HG03060 (cell line): ENCODE results near the gene PLA1A.
A peak's percentile ranks its signal among the peaks of the same experiment; 100 is the strongest.
"Not testable (repeated sequence)": the region's sequence is repeated elsewhere in the genome, so short reads cannot be mapped to it uniquely, and the experiment has no call there.

Experiments used
- ATAC-seq: cut with Tn5 transposase; IDR thresholded peaks from one replicate; pipeline ENCODE4 v1.9.1; 2021; ENCODE audit warnings: low read depth, moderate number of reproducible peaks; ENCODE audit not compliant: unreplicated experiment

PLA1A gene

DNA sequence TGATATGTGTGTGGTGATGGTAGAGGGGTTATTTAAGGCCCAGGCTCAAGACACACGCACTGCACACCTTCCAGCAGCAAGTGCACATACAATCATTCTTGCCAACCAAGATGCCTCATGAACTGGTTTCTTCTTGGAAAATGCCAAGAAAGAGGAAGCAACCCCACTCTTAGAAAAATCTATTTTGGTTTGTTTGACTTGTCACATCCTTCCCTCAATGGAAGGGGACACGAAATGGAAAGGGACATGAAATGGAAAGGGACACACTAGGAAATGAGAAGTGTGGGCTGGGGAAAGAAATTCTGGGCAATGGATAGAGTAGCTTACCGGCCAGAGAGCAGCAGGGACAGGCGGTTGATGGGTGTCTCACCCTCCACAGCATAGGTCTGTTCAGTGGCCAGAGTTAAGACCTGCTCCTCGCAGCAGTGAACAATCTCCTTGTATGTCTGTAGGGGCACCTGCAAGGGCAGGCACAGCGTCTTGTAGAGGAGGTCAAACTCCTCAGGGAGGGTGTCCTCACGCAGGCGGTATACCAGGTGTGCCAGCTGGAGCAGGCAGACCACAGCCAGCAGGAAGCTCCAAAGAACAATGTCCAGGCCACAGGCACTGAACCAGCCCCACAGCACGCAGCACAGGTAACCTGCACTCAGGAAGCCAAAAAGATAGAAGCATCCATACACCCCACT is 62.1 kb downstream of the PLA1A start:
- no peak for ATAC-seq

DNA sequence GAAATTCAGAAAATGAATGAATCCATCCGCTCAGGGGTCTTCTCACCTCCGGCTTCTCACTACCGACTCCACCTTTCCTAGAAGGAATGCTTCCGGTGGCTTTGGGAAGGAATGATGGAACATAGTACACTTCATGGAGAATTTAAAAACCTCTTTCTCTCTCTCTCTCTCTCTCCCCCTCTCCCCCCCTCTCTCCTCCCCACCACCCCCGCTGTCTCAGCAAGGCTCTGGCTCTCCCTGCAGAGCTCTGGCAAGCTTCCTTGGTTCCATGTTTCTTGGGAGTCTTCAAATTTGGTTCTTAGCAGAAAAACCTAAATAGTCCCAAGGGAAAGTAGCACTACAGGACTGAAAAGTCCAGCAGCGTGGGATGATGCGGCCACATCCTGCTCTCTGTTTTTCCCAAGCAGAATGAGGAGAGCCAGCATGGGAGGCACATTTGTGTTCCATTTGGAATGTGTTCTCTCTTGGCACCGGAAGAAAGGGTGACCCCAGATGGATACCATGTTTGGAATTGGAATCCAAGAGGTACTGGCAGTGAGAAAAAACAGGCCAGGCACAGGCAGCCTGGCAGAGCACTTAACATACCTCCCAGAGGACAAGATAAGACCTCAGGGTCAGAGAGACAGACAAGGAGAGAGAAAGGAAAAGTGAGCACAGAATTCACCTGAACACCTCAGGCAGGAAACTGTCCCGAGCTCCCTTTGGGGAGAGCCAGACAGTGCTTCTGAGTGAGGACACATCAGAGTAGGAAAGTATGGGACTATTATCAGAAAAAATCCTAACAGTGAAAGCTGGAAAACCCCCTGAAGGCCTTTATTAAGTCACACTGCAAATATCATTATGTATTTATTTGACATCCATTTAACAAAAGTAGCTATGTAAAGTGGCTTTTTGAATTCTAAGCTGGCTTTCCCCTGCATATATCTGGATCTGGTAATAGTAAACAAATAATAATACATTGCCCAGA is 63.1 kb downstream of the PLA1A start, which contains the start of gene POPDC2:
POPDC2 (minus strand) TSS at position 116 of the 967 bp plus-strand sequence. CDS start 166 bp downstream, outside the sequence.
- no peak for ATAC-seq

DNA sequence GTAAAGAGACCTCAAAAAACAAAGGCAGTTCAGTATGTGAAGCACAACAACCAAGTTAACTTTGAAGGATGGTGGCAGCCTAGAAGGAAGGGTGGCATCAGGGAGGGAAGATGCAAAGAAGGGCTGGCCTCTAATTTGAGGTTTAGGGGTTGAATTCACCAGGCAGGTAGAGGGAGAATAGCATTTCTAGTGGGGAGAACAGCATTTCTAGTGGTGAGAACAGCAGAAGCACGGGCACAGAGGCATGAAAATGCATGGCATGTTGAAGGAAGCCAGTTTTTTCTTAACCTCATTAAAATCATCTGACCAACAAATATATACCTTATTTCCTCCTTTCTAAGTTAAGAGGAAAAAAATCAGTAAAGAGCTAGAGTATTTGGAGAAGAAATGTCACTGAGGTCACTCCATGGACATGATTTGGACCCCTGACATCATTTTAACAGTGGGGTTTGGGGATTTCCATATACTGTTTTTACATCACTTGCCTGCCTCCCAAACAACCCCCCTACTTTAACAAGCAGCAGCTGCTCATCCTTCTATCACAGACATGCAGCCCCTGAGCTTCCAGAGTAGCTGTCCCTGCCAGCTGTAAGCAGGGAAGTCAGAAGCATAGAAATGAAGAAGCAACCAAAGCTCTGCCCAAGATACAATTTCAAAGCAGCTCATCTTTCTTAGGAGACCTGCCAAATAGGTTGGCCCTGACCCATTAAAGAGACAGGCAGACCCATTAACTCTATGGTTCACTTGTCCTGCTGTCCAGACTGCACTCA is 65.1 kb downstream of the PLA1A start:
- no peak for ATAC-seq

DNA sequence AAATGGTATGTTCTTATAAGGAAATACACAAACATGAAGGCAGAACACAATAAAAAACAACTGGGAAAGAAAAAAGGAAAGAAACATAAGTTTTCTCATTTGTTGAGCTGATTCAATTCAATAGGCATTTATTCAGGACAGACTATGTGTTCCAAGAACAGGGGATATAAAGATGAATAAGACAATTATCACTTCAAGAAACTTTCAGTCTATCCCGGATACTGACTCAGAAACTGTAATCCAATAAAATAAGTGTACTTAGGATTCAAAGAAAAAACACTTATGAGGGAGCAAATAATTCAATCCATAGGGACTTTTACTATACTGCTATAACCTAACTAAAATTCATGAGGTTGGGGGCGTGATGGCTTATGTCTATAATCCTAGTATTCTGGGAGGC is 66.2 kb downstream of the PLA1A start:
- ATAC-seq: no peak

DNA sequence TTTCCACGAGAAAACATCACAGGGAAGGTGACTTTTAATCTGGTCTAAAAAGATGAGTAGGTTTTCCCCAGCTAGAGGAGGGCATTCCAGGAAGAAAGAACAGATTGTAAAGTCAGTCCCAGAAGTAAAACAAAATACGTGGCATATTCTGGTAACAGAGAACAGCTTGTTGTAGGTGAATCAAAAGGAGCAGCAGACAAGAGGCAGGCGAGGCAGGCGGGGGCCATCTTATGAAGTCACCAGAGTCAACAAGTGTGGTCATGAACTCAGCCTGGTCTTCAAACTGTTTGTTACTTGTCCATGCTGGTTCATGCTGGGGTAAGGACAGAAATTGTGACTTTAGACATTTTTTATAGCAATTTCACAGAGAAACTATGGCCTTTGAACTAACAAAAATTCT is 66.7 kb downstream of the PLA1A start:
- ATAC-seq: no peak

DNA sequence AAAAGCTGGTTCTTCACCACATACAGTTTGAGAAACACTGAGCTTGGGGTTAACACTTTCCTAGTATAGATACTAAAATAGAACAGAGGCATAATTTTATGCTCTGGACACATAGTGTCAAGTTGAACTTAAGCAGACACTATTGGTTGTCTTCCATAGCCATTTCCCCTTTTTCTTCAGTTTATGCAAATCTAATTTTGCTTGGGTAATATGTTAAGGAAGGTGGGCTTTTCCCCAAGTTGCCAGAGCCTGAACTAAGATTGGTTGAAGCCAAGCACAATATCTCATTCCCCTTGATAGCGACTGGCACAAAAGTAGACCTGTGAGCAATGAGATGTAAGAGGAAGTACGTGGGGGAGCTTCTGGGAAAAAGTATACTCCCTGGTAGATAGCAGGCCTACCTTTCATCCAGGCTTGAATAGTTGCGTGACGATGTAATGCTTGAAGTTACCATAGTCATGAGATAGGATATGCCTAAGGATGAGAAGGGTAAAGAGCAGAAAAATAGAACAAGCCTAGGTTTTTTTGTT is 67.2 kb downstream of the PLA1A start:
- ATAC-seq: no peak

DNA sequence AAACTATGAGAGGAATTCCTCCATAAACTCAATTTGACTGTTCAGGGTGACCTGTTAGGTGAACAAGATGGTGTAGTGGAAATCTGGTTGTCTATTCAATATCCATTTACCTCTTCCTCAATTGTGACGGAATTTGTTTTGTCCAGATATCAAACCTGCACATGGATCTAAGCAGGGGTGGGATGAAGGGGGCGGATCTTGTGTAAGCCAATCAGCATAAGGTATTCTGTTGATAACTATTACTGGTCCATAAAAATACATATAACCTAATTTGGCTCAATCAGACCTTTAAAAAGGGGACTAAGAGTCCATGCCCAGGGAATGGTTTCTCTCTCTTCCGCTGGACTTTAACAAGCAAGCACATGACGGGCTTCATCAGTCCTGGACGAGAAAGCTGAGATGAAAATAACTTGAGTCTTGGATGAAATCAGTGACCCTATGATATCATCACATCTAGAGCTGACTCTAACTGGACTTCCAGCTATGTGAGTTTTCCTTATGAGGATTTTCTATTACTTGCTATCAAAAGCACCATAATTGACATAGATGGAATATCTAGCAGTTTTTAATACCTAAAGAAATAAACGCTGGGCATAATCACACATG is 68.4 kb downstream of the PLA1A start:
- no peak for ATAC-seq

DNA sequence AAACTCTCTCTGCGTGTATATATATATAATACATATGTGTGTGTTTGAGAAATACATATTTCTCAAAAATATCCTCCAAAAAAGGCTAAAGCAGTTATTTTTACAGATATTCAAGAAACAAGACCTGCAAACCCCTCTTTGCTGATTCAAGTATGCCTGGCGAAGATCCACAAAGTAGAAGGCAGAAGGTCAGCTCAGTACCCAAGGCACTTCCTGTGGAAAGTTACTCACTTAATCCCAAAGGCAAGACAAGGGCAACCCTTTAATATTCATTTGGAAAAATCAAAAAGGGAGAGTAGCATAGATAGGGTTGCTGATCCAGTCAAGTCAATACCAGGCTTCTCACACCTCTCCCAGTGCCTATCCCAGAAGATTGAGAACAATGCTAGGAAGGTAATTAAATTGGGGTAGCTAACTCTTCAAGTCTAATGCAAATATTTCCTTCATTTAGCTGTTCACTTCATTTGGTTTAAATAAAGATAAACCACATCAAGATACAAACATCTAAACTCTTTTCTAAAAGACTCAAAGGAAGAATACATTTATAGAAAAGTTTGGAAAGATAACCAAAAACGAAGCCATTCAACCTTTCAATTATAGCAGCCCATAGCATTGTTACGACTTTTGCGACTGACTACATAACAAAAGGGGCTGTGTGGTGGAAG is 72.4 kb downstream of the PLA1A start:
- ATAC-seq: no peak

DNA sequence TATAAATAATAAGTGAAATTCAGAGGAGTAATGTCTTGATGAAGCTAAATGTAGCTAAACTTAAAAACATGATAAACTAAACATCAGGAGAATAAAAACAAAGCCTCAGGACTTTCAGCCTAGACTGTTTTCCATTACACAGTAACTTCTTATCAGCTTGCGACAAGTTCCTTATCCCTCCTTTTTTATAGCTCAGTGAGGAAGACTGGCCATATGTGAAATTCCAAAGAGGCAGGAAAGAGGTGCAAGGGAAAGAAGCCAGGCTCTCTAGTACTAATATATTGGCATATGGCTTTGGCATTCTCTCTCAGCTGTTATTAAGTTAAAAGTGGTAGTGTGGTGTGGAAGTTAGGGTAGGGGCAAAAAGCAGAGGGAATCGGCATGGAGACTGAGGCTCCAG is 75.1 kb downstream of the PLA1A start:
- ATAC-seq: no peak

DNA sequence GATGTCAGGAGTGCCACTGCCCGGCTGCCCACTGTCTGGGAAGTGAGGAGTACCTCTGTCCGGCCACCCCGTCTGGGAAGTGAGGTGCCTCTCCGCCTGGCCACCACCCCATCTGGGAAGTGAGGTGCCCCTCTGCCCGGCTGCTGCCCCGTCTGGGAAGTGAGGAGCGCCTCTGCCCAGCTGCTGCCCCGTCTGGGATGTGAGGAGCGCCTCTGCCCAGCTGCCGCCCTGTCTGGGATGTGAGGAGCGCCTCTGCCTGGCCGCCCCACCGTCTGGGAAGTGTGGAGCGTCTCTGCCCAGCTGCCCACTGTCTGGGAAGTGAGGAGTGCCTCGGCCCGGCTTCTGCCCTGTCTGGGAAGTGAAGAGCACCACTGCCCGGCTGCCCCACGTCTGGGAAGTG is 76.2 kb downstream of the PLA1A start:
- no peak for ATAC-seq

DNA sequence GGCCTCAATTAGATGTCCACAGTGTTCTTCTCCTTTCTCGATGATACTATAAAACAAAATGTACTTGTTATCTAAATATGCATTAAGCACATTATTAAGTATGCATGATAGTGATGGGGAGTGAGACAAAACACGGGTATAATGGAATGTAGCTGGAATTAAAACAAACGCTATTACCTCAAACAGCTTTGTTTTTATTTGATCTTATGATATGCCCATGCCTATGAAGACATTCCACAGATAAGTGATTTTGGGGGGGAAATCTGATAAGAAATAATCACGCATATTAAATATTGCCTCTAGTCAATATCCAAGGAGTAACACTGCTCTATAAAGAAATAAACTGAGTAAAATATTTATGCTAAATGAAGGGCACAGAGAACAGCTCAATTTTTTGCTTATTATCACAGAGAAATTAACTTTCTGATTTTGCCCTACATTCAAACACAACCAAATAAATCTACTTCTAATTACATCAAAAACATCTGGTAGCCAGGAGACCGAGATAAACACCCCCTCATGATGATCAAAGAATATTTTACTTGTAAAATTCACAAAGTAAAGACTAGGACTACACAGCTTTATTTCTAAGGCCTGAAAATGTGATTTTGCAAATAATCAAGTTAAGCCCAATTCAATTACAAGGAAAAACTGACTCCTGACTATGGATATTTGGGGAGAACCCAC is 77.6 kb downstream of the PLA1A start:
- ATAC-seq: no peak

DNA sequence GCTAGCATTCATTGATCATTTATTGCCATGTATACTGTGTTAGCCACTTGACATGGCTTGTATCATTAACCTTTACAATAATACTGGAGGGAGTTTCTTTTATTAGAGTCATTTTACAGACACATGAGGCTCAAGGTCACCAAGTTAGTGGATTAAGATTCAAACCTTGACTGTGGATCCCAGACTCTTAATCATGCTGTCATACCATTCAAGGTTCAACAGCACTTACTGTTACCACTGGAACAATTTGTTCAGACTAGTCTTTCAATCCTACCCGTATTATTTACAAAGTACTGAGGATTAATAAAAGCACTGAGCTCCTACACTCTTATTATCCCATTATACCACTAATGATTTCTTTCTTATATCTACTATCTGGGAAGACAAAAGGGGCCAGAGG is 78.3 kb downstream of the PLA1A start:
- ATAC-seq: no peak

DNA sequence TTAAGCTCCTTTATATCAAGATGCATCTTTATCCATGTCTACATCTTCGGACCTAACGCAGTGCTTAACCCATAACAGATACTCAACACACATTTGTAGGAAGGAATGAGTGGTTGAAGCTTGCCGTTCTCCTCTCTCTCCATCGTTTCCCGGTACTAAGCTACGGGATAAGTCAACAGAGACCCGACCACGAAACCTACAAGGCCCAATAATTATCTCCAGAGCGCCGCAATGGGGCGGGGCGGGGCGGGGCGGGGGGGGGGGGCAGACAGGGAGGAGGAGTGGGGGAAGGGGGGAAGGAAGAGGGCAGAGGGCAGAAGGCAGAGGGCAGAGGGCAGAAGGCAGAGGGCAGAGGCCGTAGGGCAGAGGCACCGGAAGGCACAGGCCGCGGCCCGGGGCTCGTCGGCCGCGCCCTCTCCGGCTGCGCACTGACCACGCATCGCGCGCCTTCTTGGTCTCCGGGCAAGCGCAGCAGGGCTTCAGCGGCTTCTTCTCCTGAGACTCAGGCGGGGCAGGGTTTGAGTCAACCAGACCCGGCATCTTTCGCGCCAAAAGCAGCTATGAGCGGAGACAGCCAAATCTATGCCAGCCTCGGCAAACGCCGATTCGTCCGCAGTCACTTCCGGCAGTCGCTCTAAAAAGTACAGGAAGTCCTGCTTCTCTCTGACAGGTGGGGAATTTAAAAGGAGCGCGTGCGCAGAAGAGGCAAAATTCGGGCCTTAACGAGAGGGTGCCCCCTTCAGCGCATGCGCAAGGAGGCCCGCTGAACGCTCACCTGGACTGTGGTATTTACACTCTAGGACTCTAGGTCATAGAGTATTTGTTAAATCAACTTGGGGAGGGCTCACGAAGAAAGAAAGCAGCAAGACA is 79.3 kb downstream of the PLA1A start, which contains the start of gene COX17:
COX17 (minus strand) TSS at position 636 of the 870 bp plus-strand sequence; CDS start at position 540, 96 bp downstream.
- peak; percentile 87 for ATAC-seq

DNA sequence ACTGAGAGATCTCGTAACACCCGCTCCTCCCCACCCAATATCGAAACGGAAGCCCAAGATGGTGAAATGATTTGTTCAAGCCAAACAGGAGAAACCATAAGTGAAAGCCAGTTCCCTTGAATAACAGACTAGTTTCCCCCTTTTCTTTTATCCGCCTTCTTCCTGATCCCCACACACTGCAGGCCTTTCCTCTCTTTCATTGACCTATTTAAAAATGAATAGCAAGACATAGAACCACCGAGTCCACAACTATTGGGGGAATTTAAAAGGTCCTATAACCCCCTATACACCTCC is 79.9 kb downstream of the PLA1A start:
- ATAC-seq: no peak

DNA sequence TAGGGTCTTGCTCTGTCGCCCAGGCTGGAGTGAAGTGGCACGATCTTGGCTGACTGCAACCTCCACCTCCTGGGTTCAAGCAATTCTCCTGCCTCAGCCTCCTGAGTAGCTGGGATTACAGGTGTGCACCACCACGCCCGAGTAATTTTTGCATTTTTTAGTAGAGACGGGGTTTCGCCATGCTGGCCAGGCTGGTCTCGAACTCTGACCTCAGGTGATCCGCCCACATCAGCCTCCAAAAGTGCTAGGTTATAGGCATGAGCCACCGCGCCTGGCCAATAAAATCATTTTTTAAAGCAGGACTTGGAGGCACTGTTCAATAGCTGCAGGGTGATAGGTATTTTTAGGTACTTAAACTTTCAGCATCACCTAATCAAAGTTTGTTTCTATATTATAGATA is 80.5 kb downstream of the PLA1A start:
- not testable (repeated sequence) for ATAC-seq
